Stimulated activated CD4-positive, alpha-beta T cell treated with anti-CD3 and anti-CD28 coated beads, Interleukin-1b, Interleukin-23, amount 100 ng/mL, for 24 hours (primary cell): ENCODE measurements around the gene FZR1.
"Not testable (repeated sequence)": the region's sequence is repeated elsewhere in the genome, so short reads cannot be mapped to it uniquely, and the experiment has no call there.

Experiments used
- DNase-seq, 4 experiments: peaks; one replicate each; pipeline ENCODE4 v3.0.0-alpha.2; 2020; ENCODE audit warnings: low read depth in 4 of 4, low spot score in 1 of 4

FZR1 gene

DNA sequence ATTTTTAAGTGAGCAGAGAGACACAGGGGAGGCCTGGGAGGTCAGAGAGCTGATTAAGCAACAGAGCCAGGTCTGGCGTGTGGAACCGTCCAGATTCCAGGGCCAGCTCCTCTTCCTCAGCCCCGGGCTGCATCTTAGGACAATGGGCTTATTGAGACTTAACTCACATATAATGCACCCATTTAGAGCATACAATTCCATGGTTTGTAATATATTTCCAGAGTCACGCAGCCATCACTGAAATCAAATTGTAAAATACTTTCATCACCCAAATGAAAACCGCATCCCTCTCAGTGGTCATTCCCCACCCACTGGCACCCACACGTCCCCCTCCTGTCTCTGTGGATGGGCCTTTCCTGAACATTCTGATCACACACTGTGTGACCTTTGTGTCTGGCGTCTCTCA lies 64.5 kb downstream of the FZR1 start:
- no peak for DNase-seq

DNA sequence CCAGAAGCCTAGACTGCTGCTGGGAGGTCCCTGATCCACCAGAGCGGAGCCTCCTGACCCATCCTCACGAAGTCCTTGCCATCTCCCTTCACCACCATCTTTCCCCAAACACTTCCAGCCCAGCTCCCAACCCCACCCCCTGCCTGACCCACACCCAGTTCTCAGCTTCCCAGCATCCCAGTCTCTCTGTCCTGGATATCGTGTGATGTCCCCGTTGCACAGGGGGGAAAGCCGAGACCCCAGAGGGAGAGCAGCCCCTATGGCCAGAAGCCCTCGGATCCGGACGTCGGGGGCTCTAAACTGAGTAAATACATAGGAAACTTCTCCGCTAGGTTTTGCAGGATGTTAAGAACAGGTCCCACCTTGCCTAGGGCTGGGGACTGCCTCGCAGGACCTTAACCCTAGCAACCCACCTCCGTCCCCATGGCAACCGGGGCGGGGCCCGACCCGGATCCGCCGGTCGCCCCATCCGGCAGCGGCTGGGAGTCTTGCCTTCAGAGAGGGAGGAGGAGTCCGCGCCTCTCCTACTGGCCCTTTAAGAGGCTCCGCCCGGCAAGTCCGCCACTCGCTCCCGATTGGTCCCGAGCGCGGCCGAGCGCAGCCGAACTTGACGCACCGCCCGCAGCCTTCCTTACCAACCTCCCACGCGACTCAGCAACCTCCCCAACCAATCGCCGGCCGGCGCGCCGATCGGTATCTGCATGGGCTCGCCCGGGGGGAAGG lies 66.2 kb downstream of the FZR1 start:
- peak; percentile 93 to 99 (median 98) for DNase-seq

DNA sequence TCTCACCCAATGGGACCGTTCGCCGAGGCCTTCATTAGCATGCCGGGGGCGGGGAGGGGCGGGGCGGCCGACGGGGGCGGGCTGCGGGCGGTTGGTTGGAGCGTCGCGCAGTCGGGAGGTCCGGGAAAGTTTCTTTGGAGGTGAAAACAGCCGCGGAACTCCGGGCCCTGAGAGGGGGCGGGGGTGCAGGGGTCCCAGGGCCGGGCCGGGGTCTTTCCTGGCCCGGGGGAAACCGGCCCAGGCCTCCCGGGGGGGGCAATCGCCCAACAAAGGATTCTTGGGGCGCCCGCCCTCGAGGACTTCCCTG lies 66.7 kb downstream of the FZR1 start, which contains the start of gene HMG20B:
Gene HMG20B, plus strand, starts transcription at position 90 of the 307 bp plus-strand sequence. CDS start 366 bp downstream, outside the sequence.
- no peak for DNase-seq

DNA sequence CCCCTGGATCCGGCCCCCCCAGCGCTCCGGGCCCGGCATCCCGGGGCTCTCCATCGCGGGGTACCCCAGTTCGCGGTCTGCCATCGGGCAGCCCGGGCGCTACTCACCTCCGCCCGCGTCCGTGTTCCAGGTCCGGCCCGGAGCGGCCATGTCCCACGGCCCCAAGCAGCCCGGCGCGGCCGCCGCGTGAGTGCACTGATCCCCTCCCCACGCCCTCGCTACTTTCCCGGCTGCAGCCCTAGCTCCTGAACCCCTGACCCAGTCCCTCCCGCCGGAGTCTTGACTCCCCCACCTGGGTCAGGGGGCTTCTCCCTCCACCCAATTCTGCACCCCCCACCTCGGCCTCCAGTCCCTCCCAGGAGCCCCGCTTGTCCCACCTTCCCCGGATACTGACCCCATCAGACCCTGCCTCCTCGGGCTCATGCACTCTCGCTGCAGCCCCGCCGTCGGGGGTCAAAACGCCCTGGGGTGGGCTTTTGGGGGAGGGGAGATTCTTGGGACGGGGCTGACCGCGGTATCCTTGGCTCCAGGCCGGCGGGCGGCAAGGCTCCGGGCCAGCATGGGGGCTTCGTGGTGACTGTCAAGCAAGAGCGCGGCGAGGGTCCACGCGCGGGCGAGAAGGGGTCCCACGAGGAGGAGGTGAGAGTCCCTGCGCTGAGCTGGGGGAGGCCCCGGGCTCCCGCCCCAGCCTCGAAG lies 67.2 kb downstream of the FZR1 start:
- no peak for DNase-seq

DNA sequence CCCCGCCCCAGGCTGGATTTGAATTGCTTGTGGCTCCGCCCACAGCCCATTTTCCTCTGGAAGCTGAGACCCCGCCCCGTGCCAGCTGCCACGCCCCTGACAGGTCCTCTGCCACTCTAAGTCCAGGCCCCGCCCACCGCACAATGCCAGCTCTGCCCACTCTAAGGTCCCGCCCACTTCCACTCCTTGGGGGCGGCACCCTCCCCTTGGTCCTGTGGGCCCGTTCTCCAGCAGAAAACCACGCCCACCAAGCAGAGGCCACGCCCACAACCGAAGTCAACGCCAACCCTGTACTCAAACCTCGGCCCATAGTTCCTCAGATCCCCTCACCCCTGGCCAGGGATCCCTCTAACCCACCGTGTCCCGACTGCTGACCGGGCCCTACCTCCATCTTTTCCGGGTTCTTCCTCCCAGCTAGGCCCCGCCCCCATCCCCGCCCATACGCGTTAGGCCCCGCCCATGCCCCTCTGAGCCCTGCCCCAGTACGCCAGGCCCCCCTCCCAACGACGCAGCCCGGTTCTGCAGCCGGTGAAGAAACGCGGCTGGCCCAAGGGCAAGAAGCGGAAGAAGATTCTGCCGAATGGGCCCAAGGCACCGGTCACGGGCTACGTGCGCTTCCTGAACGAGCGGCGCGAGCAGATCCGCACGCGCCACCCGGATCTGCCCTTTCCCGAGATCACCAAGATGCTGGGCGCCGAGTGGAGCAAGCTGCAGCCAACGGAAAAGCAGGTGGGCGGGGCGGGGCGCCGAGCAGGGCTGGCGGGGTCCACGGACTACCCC lies 67.9 kb downstream of the FZR1 start:
- peak; percentile 38 to 91 (median 60) for DNase-seq

DNA sequence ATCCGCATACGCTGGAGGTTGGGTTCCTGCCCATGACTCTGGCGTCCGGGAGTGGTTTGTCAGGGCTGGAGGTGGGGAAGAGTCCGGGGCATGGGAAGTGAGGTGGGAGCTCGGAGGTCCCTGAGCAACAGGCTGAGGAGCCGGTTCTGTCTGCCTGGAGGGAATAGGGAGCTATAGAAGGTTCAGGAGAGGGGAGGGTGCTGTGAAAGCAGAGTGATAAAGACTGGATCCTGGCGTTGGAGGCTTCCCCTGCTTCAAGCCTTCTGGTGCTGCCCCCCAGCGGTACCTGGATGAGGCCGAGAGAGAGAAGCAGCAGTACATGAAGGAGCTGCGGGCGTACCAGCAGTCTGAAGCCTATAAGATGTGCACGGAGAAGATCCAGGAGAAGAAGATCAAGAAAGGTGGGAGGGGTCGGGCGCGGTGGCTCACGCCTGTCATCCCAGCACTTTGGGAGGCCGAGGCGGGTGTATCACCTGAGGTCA lies 69.2 kb downstream of the FZR1 start:
- DNase-seq = no peak

DNA sequence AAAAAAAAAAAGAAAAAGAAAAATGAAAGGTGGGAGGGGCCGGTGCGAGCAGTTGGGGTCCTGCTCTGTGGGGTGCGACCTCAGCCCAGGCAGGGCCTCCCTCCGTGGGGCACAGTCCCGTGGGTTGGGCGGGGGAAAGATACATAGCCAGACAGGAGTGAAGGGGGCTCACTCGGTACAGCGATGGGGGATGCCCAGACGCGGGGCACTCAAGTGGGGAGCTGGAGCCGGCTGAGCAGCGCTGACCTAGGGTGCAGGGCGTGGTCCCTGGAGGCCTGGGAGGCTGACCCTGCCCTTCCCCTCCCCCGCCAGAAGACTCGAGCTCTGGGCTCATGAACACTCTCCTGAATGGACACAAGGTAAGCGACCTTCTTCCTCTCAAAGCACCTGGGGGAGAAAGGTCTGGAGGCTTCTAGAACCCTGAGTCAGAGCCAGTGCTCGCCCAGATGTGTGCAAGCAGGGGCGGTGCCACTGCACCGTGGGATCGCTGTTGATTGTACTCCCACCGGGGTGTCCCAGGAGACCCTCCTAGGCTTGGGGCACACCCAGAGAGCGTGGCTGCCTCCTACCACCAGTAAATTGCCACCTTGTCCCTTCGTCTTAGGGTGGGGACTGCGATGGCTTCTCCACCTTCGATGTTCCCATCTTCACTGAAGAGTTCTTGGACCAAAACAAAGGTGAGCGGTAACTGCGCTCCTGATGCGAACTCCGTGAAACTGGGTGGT lies 70.0 kb downstream of the FZR1 start:
- DNase-seq = no peak

DNA sequence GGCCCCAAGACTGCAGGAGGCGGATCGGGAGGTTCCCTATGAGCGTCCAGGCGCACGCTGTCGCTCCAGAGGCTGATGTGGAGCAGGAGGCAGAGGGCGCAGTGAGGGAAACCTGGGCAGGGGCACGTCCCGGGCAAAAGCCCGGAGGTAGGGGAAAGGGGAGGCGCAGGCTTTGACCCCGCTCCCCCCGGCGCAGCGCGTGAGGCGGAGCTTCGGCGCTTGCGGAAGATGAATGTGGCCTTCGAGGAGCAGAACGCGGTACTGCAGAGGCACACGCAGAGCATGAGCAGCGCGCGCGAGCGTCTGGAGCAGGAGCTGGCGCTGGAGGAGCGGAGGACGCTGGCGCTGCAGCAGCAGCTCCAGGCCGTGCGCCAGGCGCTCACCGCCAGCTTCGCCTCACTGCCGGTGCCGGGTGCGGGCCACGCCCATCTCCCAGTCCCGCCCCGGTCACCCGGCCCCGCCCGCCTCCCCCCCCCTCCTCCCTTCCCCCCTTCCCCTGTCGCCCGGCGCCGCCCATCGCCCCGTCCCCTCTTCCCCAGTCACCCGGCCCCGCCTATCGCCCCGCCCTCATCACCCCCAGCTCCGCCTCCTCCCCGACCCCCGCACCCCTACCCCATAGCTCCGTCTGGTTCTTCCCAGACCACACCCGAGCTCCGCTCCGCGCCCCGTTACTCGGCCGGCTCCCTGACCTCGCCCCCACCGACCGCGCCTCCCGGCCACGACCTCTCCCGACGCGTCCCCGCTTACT lies 70.8 kb downstream of the FZR1 start:
- DNase-seq = no peak

DNA sequence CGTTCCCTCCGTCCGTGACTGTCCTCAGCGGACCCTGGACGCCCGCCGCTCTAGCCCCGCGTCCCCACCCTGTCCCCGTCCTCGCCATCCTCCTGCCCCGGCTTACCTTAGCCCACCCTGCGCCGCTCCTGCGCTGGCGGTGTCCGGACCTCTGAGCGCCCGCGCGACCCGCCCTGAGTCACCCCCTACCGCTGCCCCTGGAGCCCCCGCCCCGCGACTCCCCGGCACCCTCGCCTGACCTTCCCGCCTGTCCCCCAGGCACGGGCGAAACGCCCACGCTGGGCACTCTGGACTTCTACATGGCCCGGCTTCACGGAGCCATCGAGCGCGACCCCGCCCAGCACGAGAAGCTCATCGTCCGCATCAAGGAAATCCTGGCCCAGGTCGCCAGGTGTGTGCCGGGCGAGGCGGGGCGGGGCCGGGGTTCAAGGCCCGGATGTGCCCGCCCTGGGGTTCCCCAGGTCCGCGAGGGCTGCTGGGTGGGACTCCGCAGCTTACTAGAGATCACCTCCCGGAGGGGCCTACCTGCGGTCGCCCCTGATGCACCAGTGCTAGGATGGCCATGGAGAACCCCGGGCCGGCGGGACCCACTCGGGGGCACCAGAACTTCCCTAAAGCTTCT lies 71.7 kb downstream of the FZR1 start:
- DNase-seq = no peak

DNA sequence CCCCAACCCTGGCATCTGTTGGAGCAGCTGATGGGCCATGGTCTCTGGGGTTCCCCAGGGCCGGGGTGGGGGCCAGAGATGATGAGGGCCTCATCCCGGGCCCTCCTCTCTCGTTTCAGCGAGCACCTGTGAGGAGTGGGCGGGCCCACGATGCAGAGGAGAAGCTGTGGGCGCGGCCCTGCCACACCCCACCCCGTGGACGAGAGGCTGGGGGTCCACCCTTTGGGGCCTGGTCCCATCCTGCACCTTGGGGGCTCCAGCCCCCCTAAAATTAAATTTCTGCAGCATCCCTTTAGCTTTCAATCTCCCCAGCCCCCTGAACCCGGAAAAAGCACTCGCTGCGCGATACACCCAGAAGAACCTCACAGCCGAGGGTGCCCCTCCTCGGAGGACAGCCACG lies 72.3 kb downstream of the FZR1 start:
- no peak for DNase-seq

DNA sequence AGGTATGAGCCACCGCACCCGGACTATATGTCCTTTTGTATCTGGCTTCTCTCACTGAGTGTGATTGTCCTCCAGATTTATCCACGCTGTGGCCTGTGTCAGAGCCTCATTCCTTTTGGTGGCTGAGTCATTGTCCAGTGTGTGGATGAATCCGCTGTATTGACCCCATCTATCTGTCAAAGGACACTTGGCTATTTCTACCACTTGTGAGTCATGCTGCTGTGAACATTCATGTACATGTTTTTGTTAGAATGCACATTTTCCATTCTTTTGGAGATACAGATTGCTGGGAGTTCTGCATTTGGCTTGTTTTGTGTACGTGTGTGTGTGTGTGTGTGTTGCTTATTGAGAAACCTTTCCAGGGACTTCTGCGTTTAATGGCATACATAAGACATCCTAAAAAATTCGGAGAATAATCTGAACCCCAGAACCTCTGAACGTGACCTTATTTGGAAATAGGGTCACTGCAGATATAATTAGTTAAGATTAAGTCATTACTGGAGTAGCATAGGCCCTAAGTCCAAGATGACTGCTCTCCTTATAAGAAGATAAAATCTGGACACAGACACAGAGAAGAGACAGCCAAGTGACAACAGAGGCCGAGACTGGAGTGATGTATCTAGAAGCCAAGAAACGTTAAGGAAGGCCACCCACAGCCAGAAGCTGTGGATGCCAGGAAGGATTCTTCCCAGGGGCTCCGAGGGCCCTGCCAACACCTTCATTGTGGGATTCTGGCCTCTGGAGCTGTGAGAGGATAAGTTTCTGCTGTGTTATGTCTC lies 74.2 kb downstream of the FZR1 start:
- no peak for DNase-seq

DNA sequence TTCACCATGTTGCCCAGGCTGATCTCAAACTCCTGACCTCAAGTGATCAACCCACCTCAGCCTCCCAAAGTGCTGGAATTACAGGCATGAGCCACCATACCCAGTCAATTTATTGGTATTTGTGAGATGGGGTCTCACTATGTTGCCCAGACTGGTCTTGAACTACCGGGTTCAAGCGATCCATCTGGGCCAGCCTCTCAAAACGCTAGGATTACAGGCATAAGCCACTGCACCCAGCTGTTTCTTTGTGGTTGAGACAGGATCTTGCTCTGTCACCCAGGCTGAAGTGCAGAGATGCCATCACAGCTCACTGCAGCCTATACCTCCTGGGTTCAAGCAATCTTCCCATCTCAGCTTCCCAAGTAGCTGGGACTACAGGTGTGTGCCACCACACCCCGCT lies 75.7 kb downstream of the FZR1 start:
- DNase-seq = not testable (repeated sequence)

DNA sequence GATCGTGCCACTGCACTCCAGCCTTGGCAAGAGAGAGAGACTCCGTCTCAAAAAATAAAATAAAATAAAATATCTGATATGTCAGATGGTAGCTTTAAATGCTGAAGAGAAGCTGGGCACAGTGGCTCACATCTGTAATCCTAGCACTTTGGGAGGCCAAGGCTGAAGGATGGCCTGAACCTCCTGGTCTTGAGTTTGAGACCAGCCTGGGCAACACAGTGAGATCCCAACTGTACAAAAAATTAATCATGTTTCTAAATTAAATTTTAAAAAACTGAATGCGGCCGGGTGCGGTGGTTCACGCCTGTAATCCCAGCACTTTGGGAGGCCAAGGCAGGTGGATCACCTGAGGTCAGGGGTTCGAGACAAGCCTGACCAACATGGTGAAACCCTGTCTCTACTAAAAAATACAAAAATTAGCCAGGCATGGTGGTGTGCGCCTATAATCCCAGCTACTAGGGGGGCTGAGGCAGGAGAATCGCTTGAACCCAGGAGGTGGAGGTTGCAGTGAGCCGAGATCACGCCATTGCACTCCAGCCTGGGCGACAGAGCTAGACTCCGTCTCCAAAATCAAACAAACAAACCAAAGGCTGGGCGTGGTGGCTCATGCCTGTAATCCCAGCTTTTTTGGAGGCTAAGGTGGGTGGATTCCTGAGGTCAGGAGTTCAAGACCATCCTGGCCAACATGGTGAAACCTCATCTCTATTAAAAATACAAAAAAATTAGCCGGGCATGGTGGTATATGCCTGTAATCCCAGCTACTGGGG lies 78.1 kb downstream of the FZR1 start:
- DNase-seq = not testable (repeated sequence)

DNA sequence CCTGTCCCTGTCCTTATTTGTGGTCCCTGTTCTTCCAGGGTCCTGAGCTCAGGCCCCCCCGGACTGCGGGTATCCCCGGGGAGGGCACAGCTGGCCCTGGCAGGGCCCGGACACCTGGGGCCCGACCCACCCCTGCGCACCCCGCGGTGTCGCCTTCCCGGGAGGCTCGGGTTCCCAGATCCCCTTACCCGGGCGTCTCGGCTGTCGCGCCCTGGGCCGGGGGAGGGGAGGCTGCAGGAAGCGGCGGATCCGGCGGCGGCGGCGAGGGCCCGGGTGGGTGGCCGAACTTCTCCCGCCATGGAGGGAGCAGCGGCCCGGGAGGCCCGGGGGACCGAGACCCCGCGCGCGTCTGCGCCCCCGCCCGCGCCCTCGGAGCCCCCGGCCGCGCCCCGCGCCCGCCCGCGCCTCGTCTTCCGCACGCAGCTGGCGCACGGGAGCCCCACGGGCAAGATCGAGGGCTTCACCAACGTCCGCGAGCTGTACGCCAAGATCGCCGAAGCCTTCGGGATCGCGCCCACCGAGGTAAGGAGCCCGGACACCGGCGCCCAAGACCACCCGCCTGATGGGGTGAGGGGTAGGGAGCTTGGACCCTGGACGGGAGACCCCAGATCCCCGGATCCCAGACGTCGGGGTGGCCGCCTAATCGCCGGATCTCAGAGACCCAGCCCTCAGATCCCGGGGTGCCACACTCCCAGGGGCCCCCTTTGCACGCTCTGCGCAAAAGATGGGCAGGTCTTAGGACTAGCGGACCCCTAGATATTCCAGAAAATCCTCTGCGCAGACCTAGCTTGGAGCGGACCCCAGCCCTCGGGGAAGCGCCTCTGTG lies 79.4 kb downstream of the FZR1 start, which contains the start of gene GIPC3:
Gene GIPC3, plus strand, starts transcription at position 178 of the 826 bp plus-strand sequence. Its CDS starts 120 bp downstream, at position 298.
- DNase-seq = no peak

DNA sequence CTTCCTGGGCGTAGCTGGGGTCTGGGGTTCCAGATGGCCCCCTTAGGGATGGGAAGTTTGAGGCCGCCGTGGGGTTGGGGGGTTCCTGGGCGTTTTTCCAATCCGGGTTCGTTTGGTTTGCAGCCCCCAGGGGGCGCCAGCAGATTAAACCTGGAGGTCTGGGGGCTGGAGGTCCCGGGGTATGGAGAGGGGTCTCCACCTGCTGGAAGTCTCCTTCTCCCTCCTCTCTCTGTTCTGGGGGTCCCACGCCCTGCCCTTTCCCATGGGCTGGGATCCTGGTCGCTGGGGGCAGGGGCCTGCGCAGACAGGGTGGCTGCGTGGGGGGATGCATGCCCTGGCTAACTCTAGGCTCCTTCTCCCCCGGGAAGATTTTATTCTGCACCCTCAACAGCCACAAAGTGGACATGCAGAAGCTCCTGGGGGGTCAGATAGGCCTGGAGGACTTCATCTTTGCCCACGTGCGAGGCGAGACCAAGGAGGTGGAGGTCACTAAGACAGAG lies 80.1 kb downstream of the FZR1 start:
- no peak for DNase-seq

DNA sequence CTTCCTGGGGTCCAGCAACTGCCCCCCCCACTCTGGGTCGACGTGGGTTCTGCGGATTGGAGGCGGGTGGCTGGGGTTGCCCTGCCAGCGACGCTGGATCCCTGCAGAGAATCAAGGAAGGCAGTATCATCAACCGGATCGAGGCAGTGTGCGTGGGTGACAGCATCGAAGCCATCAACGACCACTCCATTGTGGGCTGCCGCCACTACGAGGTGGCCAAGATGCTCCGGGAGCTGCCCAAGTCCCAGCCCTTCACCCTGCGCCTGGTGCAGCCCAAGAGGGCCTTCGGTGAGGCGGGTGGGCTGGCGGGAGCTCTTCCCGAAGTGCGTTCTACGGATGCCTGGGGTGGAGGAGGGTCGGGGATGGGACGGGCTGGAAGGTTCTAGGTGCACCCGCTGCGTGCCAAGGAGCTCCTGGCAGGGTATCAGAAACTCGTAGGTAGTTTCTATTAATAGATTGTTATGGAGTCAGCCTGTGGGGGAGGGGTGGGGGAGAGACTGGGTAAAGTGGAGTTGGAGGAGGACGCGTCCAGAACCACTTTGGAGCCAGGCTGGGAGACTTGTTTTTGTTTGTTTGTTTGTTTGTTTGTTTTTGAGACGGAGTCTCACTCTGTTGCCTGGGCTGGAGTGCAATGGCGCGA lies 80.7 kb downstream of the FZR1 start:
- no peak for DNase-seq
